Liver (tissue), 9 donors: ENCODE data around the gene NSD1. TPM values are rescaled to one million over a fixed set of nuclear protein-coding genes. Genes with fewer than 3 reads are reported as not detected.

Experiments used
- DNase-seq: peaks from one replicate; pipeline ENCODE4 v3.0.0-alpha.2; 2017; ENCODE audit warnings: low spot score
- H3K27ac ChIP-seq, 2 donors: one replicate each; pipeline ENCODE4 v1.7.0; 2013; ENCODE audit warnings: inconsistent platforms in 2 of 2, low read length in 2 of 2, control low read depth in 1 of 2, low read depth in 1 of 2, mild to moderate bottlenecking in 1 of 2
- H3K27me3 ChIP-seq, 4 donors: one replicate each; pipeline versions ENCODE4 v1.6.1 to v1.7.0; 2013; ENCODE audit warnings: low read length in 3 of 4, inconsistent platforms in 1 of 4, mild to moderate bottlenecking in 1 of 4, moderate library complexity in 1 of 4; ENCODE audit not compliant: control insufficient read depth in 4 of 4, insufficient read depth in 4 of 4
- H3K36me3 ChIP-seq, 4 donors: one replicate each; pipeline versions ENCODE4 v1.6.1 to v1.7.0; 2013; ENCODE audit warnings: low read length in 3 of 4, mild to moderate bottlenecking in 3 of 4, low read depth in 1 of 4, moderate library complexity in 1 of 4; ENCODE audit not compliant: control insufficient read depth in 4 of 4, insufficient read depth in 3 of 4
- H3K4me1 ChIP-seq, 4 donors: one replicate each; pipeline versions ENCODE4 v1.6.1 to v1.7.0; 2013; ENCODE audit warnings: low read length in 3 of 4, mild to moderate bottlenecking in 3 of 4, moderate library complexity in 1 of 4; ENCODE audit not compliant: control insufficient read depth in 4 of 4, insufficient read depth in 4 of 4
- H3K4me3 ChIP-seq, 3 donors: one replicate each; pipeline versions ENCODE4 v1.6.1 to v1.7.0; 2013; ENCODE audit warnings: low read length in 3 of 3, control low read depth in 1 of 3, low read depth in 1 of 3, mild to moderate bottlenecking in 1 of 3
- H3K9ac ChIP-seq, 2 donors: one replicate each; pipeline ENCODE4 v1.7.0; 2013; ENCODE audit warnings: low read length in 2 of 2, mild to moderate bottlenecking in 2 of 2, moderate library complexity in 2 of 2, control low read depth in 1 of 2, low read depth in 1 of 2
- H3K9me3 ChIP-seq, 4 donors: one replicate each; pipeline versions ENCODE4 v1.6.1 to v1.7.0; 2013; ENCODE audit warnings: low read length in 3 of 4; ENCODE audit not compliant: control insufficient read depth in 4 of 4
- ATF3 ChIP-seq: IDR thresholded peaks from 2 replicates; pipeline ENCODE4 v1.6.1; 2016; ENCODE audit warnings: antibody characterized with exemption
- CTCF ChIP-seq: fragments of 150-350 bp; IDR thresholded peaks from 2 replicates; pipeline ENCODE4 v1.5.1; 2017; ENCODE audit warnings: improper control_type of control experiment, low read depth, low read length; ENCODE audit not compliant: missing input control
- EGR1 ChIP-seq, 2 donors: IDR thresholded peaks; 2 replicates each; pipeline ENCODE4 v1.6.1; 2016 to 2018; ENCODE audit warnings: antibody characterized with exemption in 2 of 2, low read depth in 2 of 2
- FOXA1 ChIP-seq: IDR thresholded peaks from 2 replicates; pipeline ENCODE4 v1.6.1; 2016; ENCODE audit warnings: antibody characterized with exemption
- FOXA2 ChIP-seq: IDR thresholded peaks from 2 replicates; pipeline ENCODE4 v1.6.1; 2016; ENCODE audit warnings: antibody characterized with exemption
- GABPA ChIP-seq, 2 donors: IDR thresholded peaks in 1 of 2; conservative IDR thresholded peaks in 1 of 2; 2 replicates each; pipeline ENCODE4 v1.6.1; 2016; ENCODE audit warnings: antibody characterized with exemption in 2 of 2, mild to moderate bottlenecking in 1 of 2, moderate library complexity in 1 of 2
- HNF4A ChIP-seq, 2 donors: conservative IDR thresholded peaks; 2 replicates each; pipeline ENCODE4 v1.6.1; 2016; ENCODE audit warnings: antibody characterized with exemption in 2 of 2, mild to moderate bottlenecking in 2 of 2
- HNF4G ChIP-seq: IDR thresholded peaks from 2 replicates; pipeline ENCODE4 v1.6.1; 2016; ENCODE audit warnings: antibody characterized with exemption
- JUND ChIP-seq, 2 donors: IDR thresholded peaks; 2 replicates each; pipeline ENCODE4 v1.6.1; 2016; ENCODE audit warnings: antibody characterized with exemption in 2 of 2
- MAX ChIP-seq: IDR thresholded peaks from 2 replicates; pipeline ENCODE4 v1.6.1; 2016; ENCODE audit warnings: antibody characterized with exemption
- NR2F2 ChIP-seq: IDR thresholded peaks from 2 replicates; pipeline ENCODE4 v1.6.1; 2016; ENCODE audit warnings: antibody characterized with exemption
- RXRA ChIP-seq, 2 donors: IDR thresholded peaks; 2 replicates each; pipeline ENCODE4 v1.6.1; 2017 to 2018; ENCODE audit warnings: antibody characterized with exemption in 2 of 2, mild to moderate bottlenecking in 1 of 2
- SP1 ChIP-seq: IDR thresholded peaks from 2 replicates; pipeline ENCODE4 v1.6.1; 2018; ENCODE audit warnings: antibody characterized with exemption, mild to moderate bottlenecking
- TAF1 ChIP-seq: conservative IDR thresholded peaks from 2 replicates; pipeline ENCODE4 v1.6.1; 2016; ENCODE audit warnings: antibody characterized with exemption, mild to moderate bottlenecking
- YY1 ChIP-seq: IDR thresholded peaks from 2 replicates; pipeline ENCODE4 v1.6.1; 2016; ENCODE audit warnings: antibody characterized with exemption, mild to moderate bottlenecking
- ZBTB33 ChIP-seq: IDR thresholded peaks from 2 replicates; pipeline ENCODE4 v1.6.1; 2016; ENCODE audit warnings: antibody characterized with exemption
- WGBS: extraction: QIAGEN DNeasy Blood & Tissue Kit; methylation state at CpG from one replicate; pipeline ENCODE4 v1.1.7; 2013; 5-methylcytosine and 5-hydroxymethylcytosine counted together
- polyA plus RNA-seq, 2 donors: library from polyadenylated mRNA; stranded (reverse) in 1 of 2; unstranded in 1 of 2; fragments of 200-250 nt in 1 of 2; fragments of >200 nt in 1 of 2; fragmentation: Nextera tagmentation in 1 of 2; extraction: Ambion mirVana in 1 of 2; gene quantifications; one replicate each; pipeline versions ENCODE4 v1.2.1 to v1.2.3, GENCODE V29; 2013 to 2015
- total RNA-seq, 2 donors: library from RNA; depleted of rRNA; stranded (reverse); fragments of >200 nt; gene quantifications; one replicate each; pipeline ENCODE4 v1.2.3, GENCODE V29; 2014
- donor health status: healthy.
- donor health status: healthy.
- donor health status: healthy.
- donor health status: healthy.
- donor health status: healthy.

NSD1 gene
- total and polyA plus RNA-seq, 4 donors, result 5.3 to 34.1 (median 19.3) TPM

- H3K9ac ChIP-seq, result no peak overlapping the region
- TF ChIP-seq JUND (IDR thresholded peaks at IDR 0.05) (no peak), RXRA (IDR thresholded peaks at IDR 0.05) (no peak), FOXA1 (no peak), FOXA2 (no peak), NR2F2 (no peak), CTCF (no peak), GABPA (IDR thresholded peaks at IDR 0.05 in 1 of 2, conservative IDR thresholded peaks at IDR 0.05 in 1 of 2) (no peak), EGR1 (IDR thresholded peaks at IDR 0.05; ENCODE audit: low read depth in 2 of 2) (no peak), TAF1 (no peak), HNF4G (no peak), ZBTB33 (no peak), HNF4A (conservative IDR thresholded peaks at IDR 0.05) (no peak)
- 93% methylated on average over 7 of the region's 7 CpGs for WGBS
- H3K4me1 ChIP-seq, result peaks cover 7 to 24% (median 17%) of the 10 kb centered on the region in 4 donors
- no peaks in the 10 kb centered on the region for H3K27me3 ChIP-seq
- no peaks in the 10 kb centered on the region for H3K9me3 ChIP-seq
- H3K27ac ChIP-seq, result no peak overlapping the region
- no peaks in the 10 kb centered on the region for H3K36me3 ChIP-seq
- no peak for DNase-seq
- H3K4me3 ChIP-seq, result no peak overlapping the region
These were observed 181.8 kb downstream of the NSD1 start for GRCh38 chr5:177315411-177315810.

- no peaks in the 10 kb centered on the region for H3K27me3 ChIP-seq
- TF ChIP-seq YY1 (no peak), MAX (no peak), ZBTB33 (no peak), EGR1 (IDR thresholded peaks at IDR 0.05; ENCODE audit: low read depth in 2 of 2) (no peak), SP1 (no peak), GABPA (IDR thresholded peaks at IDR 0.05 in 1 of 2, conservative IDR thresholded peaks at IDR 0.05 in 1 of 2) (no peak), FOXA1 (no peak), ATF3 (no peak)
- WGBS, result 94% methylated on average over 3 of the region's 3 CpGs
These were observed 182.4 kb downstream of the NSD1 start for GRCh38 chr5:177316005-177316404.

More at GRCh38 chr5:177316005-177316404, 182.4 kb downstream of the NSD1 start:
- H3K4me3 ChIP-seq, result no peak overlapping the region
- no peak overlapping the region for H3K9ac ChIP-seq
- H3K36me3 ChIP-seq, result no peaks in the 10 kb centered on the region
- DNase-seq, result no peak
- no peaks in the 10 kb centered on the region for H3K9me3 ChIP-seq
- peaks cover 7 to 21% (median 17%) of the 10 kb centered on the region in 4 donors for H3K4me1 ChIP-seq
- H3K27ac ChIP-seq, result no peak overlapping the region
